CD4-positive, alpha-beta T cell treated with Interleukin-6 for 4 hours (primary cell): Measurements from ENCODE around the gene METTL2B.
A peak's percentile ranks its signal among the peaks of the same experiment; 100 is the strongest.
"Not testable (repeated sequence)": the region's sequence is repeated elsewhere in the genome, so short reads cannot be mapped to it uniquely, and the experiment has no call there.

Experiments used
- DNase-seq: peaks from one replicate; pipeline ENCODE4 v3.0.0-alpha.2; 2020; ENCODE audit warnings: mixed read lengths

METTL2B gene

GRCh38 chr7:128455543-128456254, 20.8 kb upstream of the METTL2B start, which contains the start of gene HILPDA:
Gene HILPDA, plus strand, starts transcription at chr7:128455878. Its CDS starts 1,391 bp downstream, at chr7:128457269.
- peak; percentile 96 for DNase-seq

- no peak for DNase-seq
Observed at GRCh38 chr7:128456255-128456725, 20.3 kb upstream of the METTL2B start.

- DNase-seq = not testable (repeated sequence)
Observed at GRCh38 chr7:128457385-128457784, 19.2 kb upstream of the METTL2B start.

- no peak for DNase-seq
Observed at GRCh38 chr7:128458956-128459355, 17.6 kb upstream of the METTL2B start.

- DNase-seq = peak; percentile 75
Observed at GRCh38 chr7:128459394-128459878, 17.1 kb upstream of the METTL2B start.

GRCh38 chr7:128462460-128462859, 14.1 kb upstream of the METTL2B start:
- DNase-seq = no peak

- not testable (repeated sequence) for DNase-seq
Observed at GRCh38 chr7:128463345-128463744, 13.2 kb upstream of the METTL2B start.

GRCh38 chr7:128463933-128464332, 12.6 kb upstream of the METTL2B start:
- not testable (repeated sequence) for DNase-seq

- not testable (repeated sequence) for DNase-seq
Observed at GRCh38 chr7:128466871-128467270, 9.7 kb upstream of the METTL2B start.

GRCh38 chr7:128477336-128477690, 765 bp downstream of the METTL2B start:
- DNase-seq = not testable (repeated sequence)

- DNase-seq = not testable (repeated sequence)
Observed at GRCh38 chr7:128479082-128479481, 2.5 kb downstream of the METTL2B start.

- not testable (repeated sequence) for DNase-seq
Observed at GRCh38 chr7:128488134-128488533, 11.6 kb downstream of the METTL2B start.

GRCh38 chr7:128497405-128497804, 20.9 kb downstream of the METTL2B start:
- no peak for DNase-seq

GRCh38 chr7:128505416-128505815, 28.9 kb downstream of the METTL2B start:
- DNase-seq = not testable (repeated sequence)

GRCh38 chr7:128506819-128507218, 30.3 kb downstream of the METTL2B start:
- peak; percentile 18 for DNase-seq

GRCh38 chr7:128507321-128507993, 30.9 kb downstream of the METTL2B start:
- DNase-seq = not testable (repeated sequence)

- not testable (repeated sequence) for DNase-seq
Observed at GRCh38 chr7:128511692-128512091, 35.1 kb downstream of the METTL2B start.

GRCh38 chr7:128515232-128515631, 38.7 kb downstream of the METTL2B start:
- DNase-seq = not testable (repeated sequence)

GRCh38 chr7:128517023-128517422, 40.5 kb downstream of the METTL2B start:
- not testable (repeated sequence) for DNase-seq

GRCh38 chr7:128523226-128523931, 46.8 kb downstream of the METTL2B start:
- DNase-seq = peak; percentile 90

- DNase-seq = not testable (repeated sequence)
Observed at GRCh38 chr7:128523932-128524524, 47.5 kb downstream of the METTL2B start.

- not testable (repeated sequence) for DNase-seq
Observed at GRCh38 chr7:128525584-128525983, 49.0 kb downstream of the METTL2B start.

GRCh38 chr7:128526062-128526466, 49.5 kb downstream of the METTL2B start:
- DNase-seq = not testable (repeated sequence)
